GM12891 (cell line): ENCODE results near the gene NKTR.

Experiments used
- PAX5 ChIP-seq: IDR thresholded peaks from 2 replicates; pipeline ENCODE4 v1.6.1; 2011; ENCODE audit warnings: low read length, moderate library complexity, mild to moderate bottlenecking; ENCODE audit not compliant: insufficient read depth, severe bottlenecking
- POLR2A ChIP-seq: IDR thresholded peaks from 2 replicates; pipeline ENCODE4 v1.6.1; 2011; ENCODE audit warnings: low read depth, low read length, control low read depth
- POLR2AphosphoS5 ChIP-seq: IDR thresholded peaks from 2 replicates; pipeline ENCODE4 v1.6.1; 2011; ENCODE audit warnings: low read depth, low read length, control low read depth
- POU2F2 ChIP-seq: IDR thresholded peaks from 2 replicates; pipeline ENCODE4 v1.6.1; 2011; ENCODE audit warnings: low read depth, mild to moderate bottlenecking, control low read depth, low read length, moderate library complexity
- SPI1 ChIP-seq: IDR thresholded peaks from 2 replicates; pipeline ENCODE4 v1.6.1; 2011; ENCODE audit warnings: low read depth, low read length, control low read depth
- TAF1 ChIP-seq: IDR thresholded peaks from 2 replicates; pipeline ENCODE4 v1.6.1; 2011; ENCODE audit warnings: low read depth, low read length, control low read depth

DNA sequence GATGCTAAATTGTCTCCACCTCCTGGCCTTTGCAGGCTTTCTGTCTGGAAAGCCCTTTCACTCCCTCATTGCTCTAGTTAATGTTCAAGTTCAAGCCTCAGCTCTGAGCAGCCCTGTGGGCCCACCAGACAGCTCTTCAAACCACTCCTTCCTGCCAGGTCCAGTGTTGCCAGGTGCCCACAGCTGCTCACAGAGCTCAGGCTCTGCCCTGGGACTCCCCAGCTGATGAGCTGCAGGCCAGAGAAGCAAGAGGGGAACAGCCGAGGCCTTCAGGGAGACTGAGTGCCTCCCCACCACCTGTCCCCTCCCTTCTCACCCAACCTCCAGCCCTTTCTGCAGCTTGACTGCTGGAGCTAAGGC lies 51.7 kb downstream of the NKTR start:
- TF ChIP-seq POLR2A (no peak), TAF1 (no peak), POU2F2 (no peak), POLR2AphosphoS5 (no peak), SPI1 (no peak), PAX5 (no peak)
